Kidney capillary endothelial cell (primary cell): ENCODE measurements around the gene PARP12.
A peak's percentile ranks its signal among the peaks of the same experiment; 100 is the strongest.

Source experiments
- DNase-seq: peaks from one replicate; pipeline ENCODE4 v3.0.0-alpha.2; 2018; ENCODE audit warnings: low spot score

The PARP12 gene

DNA sequence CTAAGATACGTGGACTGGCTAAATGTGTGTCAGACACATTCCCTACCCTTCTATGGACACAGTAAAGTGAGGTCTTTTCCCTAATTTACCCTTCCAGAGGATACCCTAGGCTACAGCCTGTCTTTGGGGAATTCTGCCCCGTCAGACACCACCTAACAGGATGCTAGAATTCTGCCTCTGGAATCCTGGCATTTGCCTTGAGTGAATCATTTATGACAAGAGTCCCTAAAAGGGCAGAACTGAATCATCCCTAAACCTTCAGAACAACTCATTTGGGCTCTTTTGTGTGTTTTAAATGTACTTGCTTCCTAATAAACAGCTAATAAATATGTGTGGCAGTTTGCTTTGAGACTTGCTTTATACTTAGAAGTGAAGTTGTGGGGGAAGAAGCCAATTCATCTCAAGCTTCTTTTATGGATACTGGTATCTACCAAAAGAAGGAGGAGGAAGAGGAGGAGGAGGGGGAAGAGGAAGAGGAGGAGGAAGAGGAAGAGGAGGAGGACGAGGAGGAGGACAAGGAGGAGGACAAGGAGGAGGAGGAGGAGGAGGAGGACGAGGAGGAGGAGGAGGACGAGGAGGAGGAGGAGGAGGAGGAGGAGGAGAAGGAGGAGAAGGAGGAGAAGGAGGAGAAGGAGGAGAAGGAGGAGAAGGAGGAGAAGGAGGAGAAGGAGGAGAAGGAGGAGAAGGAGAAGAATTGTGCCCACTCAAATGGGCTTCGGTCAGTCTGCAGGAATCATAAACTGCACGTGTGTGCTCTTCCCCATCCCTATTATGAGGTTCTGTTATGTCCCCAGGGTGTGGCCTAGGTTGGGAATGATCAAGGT lies 27.1 kb downstream of the PARP12 start:
- peak; percentile 87 for DNase-seq

GRCh38 chr7:140034421-140034820 lies 28.3 kb downstream of the PARP12 start:
- DNase-seq = no peak

GRCh38 chr7:140033779-140034363 lies 28.9 kb downstream of the PARP12 start:
- DNase-seq = no peak

GRCh38 chr7:140033036-140033435 lies 29.7 kb downstream of the PARP12 start:
- peak; percentile 30 for DNase-seq

- no peak for DNase-seq
Measured at GRCh38 chr7:140031364-140031763, 31.4 kb downstream of the PARP12 start.

GRCh38 chr7:140029072-140029471 lies 33.7 kb downstream of the PARP12 start:
- no peak for DNase-seq

DNA sequence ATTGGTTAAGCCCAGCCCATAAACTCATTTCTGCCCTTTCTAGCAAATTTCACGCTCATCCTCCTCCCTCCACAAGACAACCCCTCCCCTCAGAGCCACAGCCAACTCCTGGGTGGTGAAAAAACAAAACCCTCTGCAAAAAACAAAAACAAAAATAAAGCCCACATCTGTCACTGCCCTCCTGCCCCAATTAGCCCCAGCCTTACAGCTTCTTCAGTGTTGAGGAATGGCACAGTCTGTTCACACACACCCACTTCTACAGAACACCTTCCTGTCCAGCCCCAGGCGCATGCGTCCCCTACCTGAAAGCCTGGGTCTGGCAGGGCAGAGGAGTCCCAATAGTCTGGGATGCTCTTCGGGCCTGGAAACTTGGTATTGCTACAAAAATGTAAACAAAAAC lies 34.4 kb downstream of the PARP12 start:
- no peak for DNase-seq

DNA sequence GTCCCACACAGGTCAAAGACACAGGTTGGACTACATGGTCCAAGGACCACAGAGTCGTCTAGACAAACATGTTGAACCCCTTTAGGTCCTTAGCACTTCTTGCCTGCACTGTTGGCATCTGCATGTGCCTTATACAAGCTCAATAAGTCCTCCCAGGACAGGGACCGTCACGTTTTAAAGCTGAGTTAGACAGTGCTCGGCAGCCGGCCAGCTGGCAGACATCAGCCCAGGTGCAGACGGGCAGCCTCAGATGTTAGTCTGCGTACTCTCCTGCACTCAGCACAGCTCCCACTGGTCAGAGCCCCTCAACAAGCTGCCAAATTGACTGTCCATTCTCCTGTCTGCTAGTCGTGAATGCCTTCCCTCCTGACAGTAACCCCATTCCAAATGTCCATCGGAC lies 34.9 kb downstream of the PARP12 start:
- no peak for DNase-seq

DNA sequence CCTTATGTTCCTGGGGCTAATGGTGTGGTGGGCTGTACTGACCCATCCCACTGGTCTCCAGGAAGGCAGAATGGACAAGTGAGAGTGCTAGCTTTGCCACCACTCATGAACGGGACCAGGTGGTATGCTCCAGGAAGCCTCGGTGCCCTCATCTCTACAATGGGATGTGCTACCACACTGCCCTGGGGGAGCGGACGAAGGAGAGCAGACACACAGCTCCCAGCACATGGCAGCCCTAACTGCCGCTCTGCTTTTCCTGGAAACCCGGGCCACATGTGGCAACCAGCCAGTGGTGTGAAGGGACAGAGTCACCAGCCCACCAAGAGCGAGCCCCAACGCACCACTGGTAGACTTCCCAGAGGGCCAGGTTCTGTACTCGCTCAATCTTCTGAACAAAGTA lies 35.8 kb downstream of the PARP12 start:
- no peak for DNase-seq

GRCh38 chr7:140025814-140026433 lies 36.8 kb downstream of the PARP12 start:
- DNase-seq = no peak

GRCh38 chr7:140025241-140025640 lies 37.5 kb downstream of the PARP12 start:
- DNase-seq = no peak

DNA sequence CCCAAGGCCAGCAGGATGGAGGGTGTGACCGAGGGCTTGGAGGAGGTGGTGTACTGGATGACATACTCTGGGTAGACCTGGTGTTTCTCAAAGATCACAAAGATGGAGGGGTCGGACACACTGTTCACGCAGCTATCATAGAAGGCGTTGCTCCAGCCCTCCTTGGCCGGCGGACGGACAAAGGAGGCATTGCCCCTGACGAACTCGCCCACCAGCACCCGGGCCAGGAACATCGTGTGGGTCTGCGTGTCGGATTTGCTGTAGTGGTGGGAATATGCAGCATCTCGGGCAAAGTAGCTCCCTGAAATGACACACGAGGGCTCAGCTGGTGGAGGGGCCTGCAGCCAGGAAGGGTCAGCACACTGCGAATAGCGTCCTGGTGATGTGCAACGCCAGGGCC lies 38.2 kb downstream of the PARP12 start:
- DNase-seq = no peak

DNA sequence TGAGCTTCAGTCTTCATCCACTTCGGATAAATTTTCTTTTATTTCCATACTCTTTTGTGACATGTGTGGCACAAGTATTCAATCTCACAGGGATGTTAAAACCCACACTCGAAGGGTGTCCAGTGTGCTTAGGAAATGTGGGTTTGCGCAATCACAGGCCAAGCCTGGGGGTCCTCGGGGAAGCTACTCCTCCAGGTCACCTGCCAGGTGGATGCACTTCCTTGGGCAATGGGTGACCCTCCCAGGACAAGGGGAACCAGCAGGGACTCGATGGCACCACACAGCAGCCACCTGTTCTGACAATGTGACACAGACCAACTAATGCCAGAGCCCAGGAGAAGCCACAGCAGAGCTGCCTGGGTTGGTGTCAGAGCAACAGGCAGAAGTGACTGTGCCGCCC lies 39.0 kb downstream of the PARP12 start:
- DNase-seq = no peak

DNA sequence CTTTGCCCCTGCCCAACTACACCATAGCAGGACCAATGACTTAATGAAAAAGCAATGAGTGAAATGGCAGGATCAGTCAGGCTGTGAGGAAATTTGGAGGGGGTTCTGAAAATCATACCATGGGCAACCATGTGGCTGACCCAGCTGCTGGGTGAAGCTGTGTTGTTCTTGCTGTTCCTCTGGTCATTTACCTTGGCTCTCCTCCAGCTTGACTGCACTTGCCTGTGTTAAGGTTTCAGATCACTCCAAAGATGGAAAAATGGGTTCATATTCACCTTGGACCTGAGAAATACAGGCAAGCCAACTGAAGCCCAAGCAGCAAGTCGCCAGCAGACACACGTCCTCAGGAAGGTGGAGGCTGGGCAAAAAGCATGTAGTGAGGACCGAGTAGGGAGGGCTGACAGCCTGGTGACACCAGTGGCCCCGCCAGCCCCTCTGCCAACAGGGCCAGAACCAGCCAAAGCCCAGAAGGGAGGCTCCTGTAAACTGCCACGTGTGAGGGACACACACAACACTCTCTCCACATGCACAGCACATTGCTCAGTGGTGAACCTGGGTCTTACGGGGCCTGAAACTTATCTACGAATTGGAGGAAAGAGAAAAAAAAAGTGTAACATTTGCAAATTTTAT lies 40.1 kb downstream of the PARP12 start:
- DNase-seq = no peak

GRCh38 chr7:140021603-140022002 lies 41.1 kb downstream of the PARP12 start:
- DNase-seq = no peak

DNA sequence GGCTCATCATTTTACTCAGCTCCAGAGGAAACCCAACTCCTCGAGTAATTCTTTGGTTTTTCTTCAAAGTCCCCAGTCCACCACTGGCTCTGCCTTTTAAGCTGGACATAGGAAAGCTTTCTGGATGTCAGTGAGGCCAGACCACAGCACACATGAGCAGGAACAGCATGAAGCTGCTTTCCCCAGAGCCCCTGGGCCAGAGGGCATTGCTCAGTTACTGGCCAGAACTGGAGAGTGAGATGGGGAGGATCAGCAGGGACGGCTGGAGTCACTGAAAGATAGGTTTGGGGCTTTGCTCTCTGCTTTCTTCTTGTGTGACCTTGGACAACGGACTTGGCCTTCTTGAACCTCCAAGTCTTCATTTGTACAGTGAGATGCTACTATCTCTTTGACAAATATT lies 43.1 kb downstream of the PARP12 start:
- no peak for DNase-seq

- DNase-seq = no peak
Measured at GRCh38 chr7:140019172-140019571, 43.6 kb downstream of the PARP12 start.

GRCh38 chr7:140018125-140019043 lies 44.4 kb downstream of the PARP12 start:
- DNase-seq = no peak

GRCh38 chr7:140017543-140017942 lies 45.2 kb downstream of the PARP12 start:
- no peak for DNase-seq

- DNase-seq = no peak
Measured at GRCh38 chr7:140017034-140017433, 45.7 kb downstream of the PARP12 start.

GRCh38 chr7:140016540-140016939 lies 46.2 kb downstream of the PARP12 start:
- DNase-seq = no peak

DNA sequence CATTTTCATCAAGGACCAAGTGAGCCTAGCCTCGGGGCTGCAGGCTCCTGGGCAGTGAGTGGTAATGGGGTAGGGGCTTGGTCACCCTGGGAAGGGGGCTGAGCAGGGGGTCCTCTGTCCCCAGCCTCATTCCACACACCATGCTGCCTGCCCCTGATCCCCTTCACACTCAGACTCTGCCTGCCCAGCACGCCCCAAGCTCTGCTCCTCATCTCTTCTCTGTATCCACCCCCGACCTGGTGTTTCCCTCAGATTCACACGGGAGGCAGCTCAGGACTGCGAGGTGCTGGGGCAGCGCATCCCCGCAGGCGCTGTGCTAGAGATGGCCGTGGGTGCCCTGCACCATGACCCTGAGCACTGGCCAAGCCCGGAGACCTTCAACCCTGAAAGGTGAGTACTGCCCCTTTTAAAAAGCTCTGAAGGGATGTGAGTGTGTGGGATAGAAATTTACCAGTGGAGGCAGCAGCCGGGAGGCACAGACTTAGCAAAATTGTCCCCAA lies 47.2 kb downstream of the PARP12 start:
- DNase-seq = no peak
